Measurements from ENCODE around the gene TUBGCP5. TPM values are rescaled to one million over a fixed set of nuclear protein-coding genes. Genes with fewer than 3 reads are reported as not detected.

The TUBGCP5 gene
- total RNA-seq, 4 donors from 2014 or later, result 21.9 to 48.4 (median 24.8) TPM

GRCh38 chr15:22967084-22967770, 72.1 kb downstream of the TUBGCP5 start:
- intact Hi-C loops (cut with DNase I), result no loop called here

GRCh38 chr15:22966321-22967083, 72.9 kb downstream of the TUBGCP5 start:
- no peaks in the 10 kb centered on the region for H3K27me3 ChIP-seq
- WGBS, 2 donors, result 85 to 88% methylated on average over 18 to 20 of the region's 20 CpGs
- no peaks in the 10 kb centered on the region for H3K36me3 ChIP-seq
- TF ChIP-seq POLR2A (IDR thresholded peaks at IDR 0.05), result no peak
- TF ChIP-seq CTCF (IDR thresholded peaks at IDR 0.05), result no peak
- no peak overlapping the region for H3K4me3 ChIP-seq (replicated peaks in 1 of 3)
- no peak overlapping the region for H3K27ac ChIP-seq
- H3K4me1 ChIP-seq, result peaks cover 0 to 17% of the 10 kb centered on the region in 2 donors
- no peak for DNase-seq
- intact Hi-C loops (cut with DNase I), result no loop called here
- no peaks in the 10 kb centered on the region for H3K9me3 ChIP-seq

More at GRCh38 chr15:22967084-22967770, 72.1 kb downstream of the TUBGCP5 start:
- Histone ChIP-seq H3K36me3 (no peaks in the 10 kb centered on the region), H3K9me3 (no peaks in the 10 kb centered on the region), H3K4me1 (peaks cover 0 to 15% of the 10 kb centered on the region in 2 donors), H3K27me3 (no peaks in the 10 kb centered on the region), H3K27ac (no peak overlapping the region), H3K4me3 (replicated peaks in 1 of 3) (no peak overlapping the region)
- no peak for TF ChIP-seq CTCF (IDR thresholded peaks at IDR 0.05)
- TF ChIP-seq POLR2A (IDR thresholded peaks at IDR 0.05), result no peak
- 84 to 90% methylated on average over 13 to 14 of the region's 15 CpGs for WGBS, 2 donors
- no peak for DNase-seq

- Histone ChIP-seq H3K9me3 (no peaks in the 10 kb centered on the region), H3K27me3 (no peaks in the 10 kb centered on the region), H3K4me3 (replicated peaks in 1 of 3) (no peak overlapping the region), H3K27ac (no peak overlapping the region), H3K4me1 (peaks cover 6 to 39% of the 10 kb centered on the region in 2 donors), H3K36me3 (no peaks in the 10 kb centered on the region)
- no peak for DNase-seq
- intact Hi-C loops (cut with DNase I), result no loop called here
- 64 to 78% methylated on average over 12 of the region's 12 CpGs for WGBS, 2 donors
- TF ChIP-seq CTCF (IDR thresholded peaks at IDR 0.05) (no peak), POLR2A (IDR thresholded peaks at IDR 0.05) (no peak)
These were observed 75.7 kb downstream of the TUBGCP5 start for GRCh38 chr15:22963641-22964040.

- no peak for TF ChIP-seq CTCF (IDR thresholded peaks at IDR 0.05)
- no peak for TF ChIP-seq POLR2A (IDR thresholded peaks at IDR 0.05)
- DNase-seq, result no peak
- Histone ChIP-seq H3K27ac (no peak overlapping the region), H3K36me3 (no peaks in the 10 kb centered on the region), H3K4me1 (peaks cover 6 to 30% of the 10 kb centered on the region in 2 donors), H3K4me3 (replicated peaks in 1 of 3) (no peak overlapping the region), H3K9me3 (no peaks in the 10 kb centered on the region), H3K27me3 (no peaks in the 10 kb centered on the region)
- 97 to 98% methylated on average over 12 of the region's 12 CpGs for WGBS, 2 donors
- intact Hi-C loops (cut with DNase I), result no loop called here
These were observed 76.8 kb downstream of the TUBGCP5 start for GRCh38 chr15:22962611-22963010.

GRCh38 chr15:22961762-22962161, 77.6 kb downstream of the TUBGCP5 start:
- no peak for DNase-seq

More at GRCh38 chr15:22961762-22962161, 77.6 kb downstream of the TUBGCP5 start:
- peaks cover 6 to 29% of the 10 kb centered on the region in 2 donors for H3K4me1 ChIP-seq
- intact Hi-C loops (cut with DNase I), result no loop called here
- peak overlapping the region in 2 of 3 donors; percentile 13 to 36 for H3K27ac ChIP-seq
- no peaks in the 10 kb centered on the region for H3K9me3 ChIP-seq
- WGBS, 2 donors, result 43 to 64% methylated on average over 1 of the region's 1 CpG
- no peaks in the 10 kb centered on the region for H3K36me3 ChIP-seq
- TF ChIP-seq POLR2A (IDR thresholded peaks at IDR 0.05), result no peak
- no peak for TF ChIP-seq CTCF (IDR thresholded peaks at IDR 0.05)
- H3K4me3 ChIP-seq (replicated peaks in 1 of 3), result no peak overlapping the region
- H3K27me3 ChIP-seq, result no peaks in the 10 kb centered on the region
